GM12872 (cell line): Measurements from ENCODE around the gene RPL7A.

Source experiments
- TF ChIP-seq, protein P1 (sequence below): IDR thresholded peaks from 3 replicates; pipeline ENCODE4 v1.5.1; 2011; ENCODE audit warnings: low read depth, mild to moderate bottlenecking, low read length, moderate library complexity; ENCODE audit not compliant: insufficient read depth

RPL7A gene

GRCh38 chr9:133394687-133395271 is 46.8 kb downstream of the RPL7A start:
- TF ChIP-seq, protein P1, sequence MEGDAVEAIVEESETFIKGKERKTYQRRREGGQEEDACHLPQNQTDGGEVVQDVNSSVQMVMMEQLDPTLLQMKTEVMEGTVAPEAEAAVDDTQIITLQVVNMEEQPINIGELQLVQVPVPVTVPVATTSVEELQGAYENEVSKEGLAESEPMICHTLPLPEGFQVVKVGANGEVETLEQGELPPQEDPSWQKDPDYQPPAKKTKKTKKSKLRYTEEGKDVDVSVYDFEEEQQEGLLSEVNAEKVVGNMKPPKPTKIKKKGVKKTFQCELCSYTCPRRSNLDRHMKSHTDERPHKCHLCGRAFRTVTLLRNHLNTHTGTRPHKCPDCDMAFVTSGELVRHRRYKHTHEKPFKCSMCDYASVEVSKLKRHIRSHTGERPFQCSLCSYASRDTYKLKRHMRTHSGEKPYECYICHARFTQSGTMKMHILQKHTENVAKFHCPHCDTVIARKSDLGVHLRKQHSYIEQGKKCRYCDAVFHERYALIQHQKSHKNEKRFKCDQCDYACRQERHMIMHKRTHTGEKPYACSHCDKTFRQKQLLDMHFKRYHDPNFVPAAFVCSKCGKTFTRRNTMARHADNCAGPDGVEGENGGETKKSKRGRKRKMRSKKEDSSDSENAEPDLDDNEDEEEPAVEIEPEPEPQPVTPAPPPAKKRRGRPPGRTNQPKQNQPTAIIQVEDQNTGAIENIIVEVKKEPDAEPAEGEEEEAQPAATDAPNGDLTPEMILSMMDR = no peak

GRCh38 chr9:133396952-133397351 is 48.9 kb downstream of the RPL7A start:
- TF ChIP-seq, protein P1 = peak; percentile 30; the same call in 1 of the 3 replicates

DNA sequence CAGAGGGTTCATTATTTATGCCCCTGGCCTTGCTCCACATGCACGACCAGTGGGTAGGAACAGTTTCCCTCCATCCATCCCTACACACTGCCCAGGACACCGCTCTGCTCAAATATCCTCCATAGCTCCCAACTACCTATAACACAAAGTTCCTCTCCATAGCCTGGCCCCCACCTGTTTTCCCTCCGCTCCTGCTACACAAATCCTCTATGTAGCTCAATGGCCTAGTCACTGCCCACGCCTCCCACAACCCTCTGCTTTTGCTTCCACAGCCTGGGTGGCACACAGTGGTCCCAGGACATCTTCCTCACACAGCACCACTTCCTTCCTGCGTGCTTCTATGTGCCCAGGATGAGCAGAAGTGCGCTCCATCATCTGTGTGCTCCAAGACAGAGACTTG is 49.4 kb downstream of the RPL7A start:
- TF ChIP-seq, protein P1 = no peak

- TF ChIP-seq, protein P1 = no peak
Observed at GRCh38 chr9:133397895-133398294, 49.9 kb downstream of the RPL7A start.

DNA sequence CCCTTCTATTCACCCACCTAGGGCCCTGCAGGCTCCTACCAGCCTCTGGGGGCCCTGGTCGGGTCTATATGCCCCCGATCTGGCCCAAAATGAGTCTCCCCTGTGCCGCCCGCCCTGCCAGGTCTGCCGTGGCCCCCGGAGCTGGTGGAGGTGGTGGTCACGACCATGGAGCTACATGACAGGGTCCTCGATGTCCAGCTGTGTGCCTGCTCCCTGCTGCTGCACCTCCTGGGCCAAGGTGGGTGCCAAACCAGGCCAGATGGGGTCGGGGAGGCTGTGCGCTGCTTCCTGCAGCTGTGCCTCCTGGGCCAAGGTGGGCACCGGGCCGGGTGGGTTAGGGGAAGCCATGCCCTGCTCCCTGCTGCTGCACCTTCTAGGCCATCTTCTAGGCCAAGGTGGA is 52.3 kb downstream of the RPL7A start:
- TF ChIP-seq, protein P1 = no peak
